ENCODE measurements around the gene NT5DC3. TPM values are rescaled to one million over a fixed set of nuclear protein-coding genes. Genes with fewer than 3 reads are reported as not detected.

NT5DC3 gene
- total and polyA plus RNA-seq, 2 donors (not counting 3 experiments of a cell fraction or from before 2014, with no cell fraction given) = 1.5 to 6.7 TPM

GRCh38 chr12:103801709-103802585 is 39.1 kb downstream of the NT5DC3 start:
- no peaks in the 10 kb centered on the region for H3K36me3 ChIP-seq (ENCODE audit: control insufficient read depth in 2 of 2, extremely low read depth in 1 of 2, insufficient read depth in 2 of 2, low read length in 2 of 2)
- DNase-seq (ENCODE audit: low read depth, low spot score) = no peak
- dilution Hi-C loops (cut with MboI; ENCODE audit: extremely low pct_ligation_motif_present, low sequenced_read_pairs) = no loop called here
- peaks cover 43% of the 10 kb centered on the region for H3K4me1 ChIP-seq (ENCODE audit: control insufficient read depth, extremely low read depth, insufficient read depth, low read length)
- H3K9me3 ChIP-seq (replicated peaks; ENCODE audit: control insufficient read depth, insufficient read depth, low read length) = no peaks in the 10 kb centered on the region
- H3K9ac ChIP-seq (replicated peaks; ENCODE audit: extremely low read depth, insufficient read depth, low read length) = no peak overlapping the region
- H3K27me3 ChIP-seq (ENCODE audit: control insufficient read depth in 2 of 2, insufficient read depth in 2 of 2, low read length in 2 of 2) = no peaks in the 10 kb centered on the region
- no peak overlapping the region for H3K27ac ChIP-seq (ENCODE audit: insufficient read depth, low read depth, low read length)
- intact Hi-C loops (cut with micrococcal nuclease) = no loop called here
- no peak overlapping the region for H3K4me3 ChIP-seq (replicated peaks in 1 of 3; ENCODE audit: insufficient read depth in 1 of 3, low read depth in 1 of 3, low read length in 3 of 3)
- no peaks in the 10 kb centered on the region for H3K79me2 ChIP-seq (ENCODE audit: control insufficient read depth, insufficient read depth, low read length)
- no TSS peak for BruUV-seq (replicated peaks)
- ChIA-PET CTCF (interaction anchor here (0.7 kb wide), 1 partner anchor 32 kb away, joined by 3 read pairs; no protein-coding TSS in a partner anchor), POLR2A (no interaction called here)
- no peak overlapping the region for H3K4me2 ChIP-seq (ENCODE audit: insufficient read depth, low read length)
- TF ChIP-seq POLR2AphosphoS5 (IDR thresholded peaks at IDR 0.05; ENCODE audit: insufficient read depth, low read depth, low read length) (no peak), GATA2 (IDR thresholded peaks at IDR 0.05; ENCODE audit: insufficient read depth, insufficient read length, low read depth, low read length) (no peak), POLR2A (IDR thresholded peaks at IDR 0.05; ENCODE audit: low read depth, low read length) (no peak), EZH2 (IDR thresholded peaks at IDR 0.05; ENCODE audit: borderline replicate concordance, low read depth, low read length, severe bottlenecking) (no peak), FOS (IDR thresholded peaks at IDR 0.05; ENCODE audit: borderline replicate concordance, insufficient read depth, low read length) (no peak)
- no peak overlapping the region for H2AFZ ChIP-seq (ENCODE audit: low read depth, low read length)
- no peaks in the 10 kb centered on the region for H4K20me1 ChIP-seq (replicated peaks; ENCODE audit: control insufficient read depth, extremely low read depth, insufficient read depth, low read length)
- no peak for FAIRE-seq
- no peaks in the 10 kb centered on the region for H3K9me1 ChIP-seq (replicated peaks; ENCODE audit: control insufficient read depth, extremely low read depth, insufficient read depth, low read length)

Measured in endothelial cell of umbilical vein (primary cell).